MM.1S (cell line): ENCODE measurements around the gene SLX4IP.

Experiments used
- DNase-seq: peaks from one replicate; pipeline ENCODE4 v3.0.0-alpha.2; 2015
- H2AFZ ChIP-seq: fragments of 300-600 bp; sonication (generic); 2 replicates; pipeline ENCODE4 v1.6.0; 2016; ENCODE audit warnings: antibody characterized with exemption, low read length
- H3F3A ChIP-seq: fragments of 300-600 bp; sonication (generic); 2 replicates; pipeline ENCODE4 v1.6.1; 2016; ENCODE audit warnings: mild to moderate bottlenecking, antibody characterized with exemption, low read length, moderate library complexity, mixed read lengths; ENCODE audit not compliant: insufficient read depth
- H3K27ac ChIP-seq: fragments of 300-600 bp; sonication (generic); 2 replicates; pipeline ENCODE4 v1.5.1; 2016; ENCODE audit warnings: mild to moderate bottlenecking, low read length
- H3K27me3 ChIP-seq: fragments of 300-600 bp; sonication (generic); replicated peaks from 2 replicates; pipeline ENCODE4 v1.6.0; 2016; ENCODE audit warnings: low read length; ENCODE audit not compliant: insufficient read depth
- H3K36me3 ChIP-seq: fragments of 300-600 bp; sonication (generic); replicated peaks from 2 replicates; pipeline ENCODE4 v1.6.1; 2016; ENCODE audit warnings: mild to moderate bottlenecking, low read length, mixed read lengths; ENCODE audit not compliant: insufficient read depth
- H3K4me1 ChIP-seq: fragments of 300-600 bp; sonication (generic); 2 replicates; pipeline ENCODE4 v1.6.1; 2016; ENCODE audit warnings: low read length, mixed read lengths
- H3K4me2 ChIP-seq: fragments of 300-600 bp; sonication (generic); 2 replicates; pipeline ENCODE4 v1.6.0; 2016; ENCODE audit warnings: low read depth, low read length
- H3K4me3 ChIP-seq: fragments of 300-600 bp; sonication (generic); 2 replicates; pipeline ENCODE4 v1.5.1; 2016; ENCODE audit warnings: low read length, mixed read lengths
- H3K79me2 ChIP-seq: fragments of 300-600 bp; sonication (generic); 2 replicates; pipeline ENCODE4 v1.6.1; 2016; ENCODE audit warnings: mixed run types, low read length, mixed read lengths
- H3K9ac ChIP-seq: fragments of 300-600 bp; sonication (generic); 2 replicates; pipeline ENCODE4 v1.6.1; 2016; ENCODE audit warnings: low read length, mixed read lengths
- H3K9me2 ChIP-seq: fragments of 300-600 bp; sonication (generic); replicated peaks from 2 replicates; pipeline ENCODE4 v1.6.1; 2016; ENCODE audit warnings: mild to moderate bottlenecking, low read length, mixed read lengths; ENCODE audit not compliant: insufficient read depth
- H3K9me3 ChIP-seq: fragments of 300-600 bp; sonication (generic); replicated peaks from 2 replicates; pipeline ENCODE4 v1.6.1; 2016; ENCODE audit warnings: mild to moderate bottlenecking, low read length, mixed read lengths; ENCODE audit not compliant: insufficient read depth
- H4K20me1 ChIP-seq: fragments of 300-600 bp; sonication (generic); 2 replicates; pipeline ENCODE4 v1.6.1; 2016; ENCODE audit warnings: mild to moderate bottlenecking, low read length, moderate library complexity, mixed read lengths; ENCODE audit not compliant: insufficient read depth
- CTCF ChIP-seq: fragments of 300-600 bp; sonication (generic); IDR thresholded peaks from 2 replicates; pipeline ENCODE4 v1.5.1; 2016; ENCODE audit warnings: antibody characterized with exemption, low read length, mixed read lengths
- EZH2 ChIP-seq: fragments of 300-600 bp; sonication (generic); optimal IDR thresholded peaks from 2 replicates; pipeline ENCODE3; 2017; ENCODE audit warnings: low read depth, mild to moderate bottlenecking, antibody characterized with exemption, low read length, mixed read lengths
- EZH2phosphoT487 ChIP-seq: fragments of 300-600 bp; sonication (generic); IDR thresholded peaks from 2 replicates; pipeline ENCODE4 v1.6.1; 2018; ENCODE audit warnings: antibody characterized with exemption, low read length

Gene SLX4IP

GRCh38 chr20:10655720-10656669 is 220.9 kb downstream of the SLX4IP start:
- Histone ChIP-seq H3K9ac (no peak overlapping the region), H3K27ac (no peak overlapping the region), H3K4me3 (no peak overlapping the region), H3F3A (no peaks in the 10 kb centered on the region), H4K20me1 (no peaks in the 10 kb centered on the region), H3K27me3 (no peaks in the 10 kb centered on the region), H2AFZ (no peak overlapping the region), H3K4me1 (no peaks in the 10 kb centered on the region), H3K4me2 (no peak overlapping the region), H3K9me2 (no peaks in the 10 kb centered on the region), H3K36me3 (no peaks in the 10 kb centered on the region), H3K9me3 (no peaks in the 10 kb centered on the region), H3K79me2 (0 out of 2 replicates have a peak, but pooled peaks cover under 1% of the 10 kb centered on the region)
- no peak for TF ChIP-seq EZH2
- no peak for TF ChIP-seq EZH2phosphoT487
- TF ChIP-seq CTCF = no peak
- no peak for DNase-seq

GRCh38 chr20:10657453-10657852 is 222.3 kb downstream of the SLX4IP start:
- H3K79me2 ChIP-seq = 0 out of 2 replicates have a peak, but pooled peaks cover 3% of the 10 kb centered on the region
- no peak for DNase-seq
- peaks cover 5% of the 10 kb centered on the region; the same call in 1 of the 2 replicates for H3K36me3 ChIP-seq
- no peak overlapping the region for H3K4me3 ChIP-seq
- no peaks in the 10 kb centered on the region for H3K9me2 ChIP-seq
- H3K27ac ChIP-seq = no peak overlapping the region
- H4K20me1 ChIP-seq = no peaks in the 10 kb centered on the region
- H3K4me2 ChIP-seq = no peak overlapping the region
- TF ChIP-seq EZH2 (no peak), CTCF (no peak), EZH2phosphoT487 (no peak)
- H3K9ac ChIP-seq = no peak overlapping the region
- H3F3A ChIP-seq = no peaks in the 10 kb centered on the region
- H3K27me3 ChIP-seq = no peaks in the 10 kb centered on the region
- no peaks in the 10 kb centered on the region for H3K4me1 ChIP-seq
- H2AFZ ChIP-seq = no peak overlapping the region
- no peaks in the 10 kb centered on the region for H3K9me3 ChIP-seq

GRCh38 chr20:10658051-10658823 is 223.1 kb downstream of the SLX4IP start:
- H3K4me3 ChIP-seq = no peak overlapping the region
- no peak overlapping the region for H3K4me2 ChIP-seq
- no peaks in the 10 kb centered on the region for H3F3A ChIP-seq
- H3K4me1 ChIP-seq = no peaks in the 10 kb centered on the region
- H3K79me2 ChIP-seq = 0 out of 2 replicates have a peak, but pooled peaks cover 3% of the 10 kb centered on the region
- no peak overlapping the region for H2AFZ ChIP-seq
- H3K9me3 ChIP-seq = no peaks in the 10 kb centered on the region
- no peak for DNase-seq
- no peaks in the 10 kb centered on the region for H3K27me3 ChIP-seq
- no peaks in the 10 kb centered on the region for H4K20me1 ChIP-seq
- TF ChIP-seq EZH2 (no peak), CTCF (no peak), EZH2phosphoT487 (no peak)
- H3K9me2 ChIP-seq = no peaks in the 10 kb centered on the region
- no peak overlapping the region for H3K9ac ChIP-seq
- H3K27ac ChIP-seq = no peak overlapping the region
- H3K36me3 ChIP-seq = peaks cover 5% of the 10 kb centered on the region; the same call in 1 of the 2 replicates
